NCI-H446 (cell line): Measurements from ENCODE around the gene NOTCH2.
"Not testable (repeated sequence)": the region's sequence is repeated elsewhere in the genome, so short reads cannot be mapped to it uniquely, and the experiment has no call there.

Experiments
- DNase-seq, 2 experiments: peaks; one replicate each; lab custom pipeline; 2025; lab: John Stamatoyannopoulos, UW

NOTCH2 gene

DNA sequence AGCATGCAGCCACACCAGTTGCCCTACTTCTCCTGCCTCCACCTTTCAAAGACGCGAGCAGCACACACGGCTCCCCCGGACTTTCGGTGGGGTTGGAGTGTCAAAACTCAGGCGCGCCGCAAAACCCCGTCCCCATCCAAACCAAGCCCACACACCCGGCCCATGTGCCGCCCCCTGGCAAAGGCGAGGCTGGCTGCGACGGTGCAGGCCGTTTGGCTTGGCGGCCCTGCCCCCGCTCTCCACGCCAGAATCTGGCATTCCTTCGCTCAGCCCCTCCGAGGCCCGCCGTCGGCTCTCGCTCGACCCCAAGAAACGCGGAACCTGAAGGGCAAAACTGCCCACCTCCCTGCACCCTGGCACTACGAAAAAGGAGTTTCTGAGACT is 787 bp downstream of the NOTCH2 start:
- not testable (repeated sequence) for DNase-seq

DNA sequence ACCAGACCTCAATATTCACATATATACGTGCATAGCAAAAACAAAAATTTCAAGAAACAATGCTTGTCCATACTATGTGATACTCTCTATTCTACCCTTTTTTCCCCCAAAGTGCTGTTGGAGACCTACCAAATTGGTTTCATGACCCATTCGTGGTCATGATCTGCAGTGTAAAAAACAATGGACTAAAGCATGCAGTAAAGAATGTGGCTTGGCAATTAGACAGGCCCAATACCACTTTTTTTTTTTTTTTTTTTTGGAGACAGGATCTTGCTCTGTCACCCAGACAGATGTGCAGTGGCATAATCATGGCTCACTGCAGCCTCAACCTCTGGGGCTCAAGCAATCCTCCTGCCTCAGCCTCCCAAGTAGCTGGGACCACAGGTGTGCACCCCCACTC is 21.3 kb downstream of the NOTCH2 start:
- not testable (repeated sequence) for DNase-seq

DNA sequence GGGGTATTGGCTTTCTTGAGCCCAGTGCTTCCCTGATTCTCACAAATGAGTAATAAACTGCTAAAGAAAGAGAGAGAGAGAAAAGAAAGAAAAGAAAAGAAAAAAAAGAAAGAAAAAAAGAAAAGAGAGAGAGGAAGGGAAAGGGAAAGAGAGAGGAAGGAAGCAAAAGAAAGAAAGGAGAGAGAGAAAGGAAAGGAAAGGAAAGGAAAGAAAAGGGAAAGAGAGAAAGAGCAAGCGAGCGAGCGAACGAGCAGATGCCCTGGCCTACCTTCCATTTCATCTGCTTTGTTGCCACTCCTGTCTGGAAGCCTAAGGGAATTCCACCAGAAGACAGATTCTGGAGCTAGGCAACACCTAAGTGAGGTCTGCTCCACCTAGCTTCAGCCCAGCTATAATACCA is 27.7 kb downstream of the NOTCH2 start:
- DNase-seq: not testable (repeated sequence)

DNA sequence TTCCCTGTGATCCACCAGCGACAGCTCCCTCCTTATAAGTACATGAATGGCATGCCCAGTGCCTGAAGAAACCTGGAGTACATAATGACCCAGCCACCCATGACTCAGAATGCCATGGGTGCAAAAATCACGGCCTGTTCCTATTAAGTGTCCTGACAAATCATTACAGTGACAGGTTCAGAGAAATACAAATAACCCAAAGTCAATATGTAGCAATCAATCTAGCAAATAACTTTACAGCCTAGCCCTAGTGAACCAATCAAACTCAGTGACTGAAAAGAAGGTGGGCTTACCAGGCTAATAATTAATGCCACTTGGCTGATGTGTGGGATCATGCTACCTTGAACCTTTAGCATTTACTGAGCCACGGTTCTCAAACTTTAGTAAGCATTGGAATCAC is 37.2 kb downstream of the NOTCH2 start:
- DNase-seq: not testable (repeated sequence)

DNA sequence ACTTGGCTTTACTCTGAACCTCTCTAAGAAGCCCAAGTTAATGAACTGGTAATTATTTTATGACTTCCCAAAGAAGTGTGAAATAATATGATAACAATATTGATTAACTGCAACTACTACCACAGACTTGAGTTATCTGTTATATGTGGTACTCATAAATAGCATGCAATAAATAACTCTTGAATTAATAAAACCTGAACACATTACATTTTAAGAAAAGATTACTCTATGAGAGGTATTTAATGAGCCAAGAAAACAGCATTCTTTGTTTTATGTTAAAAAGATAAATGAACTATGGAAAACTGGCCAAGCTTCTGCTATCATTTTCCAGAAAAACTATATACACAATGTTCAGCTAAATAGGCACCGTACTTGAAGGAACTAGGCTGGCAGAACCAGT is 45.7 kb downstream of the NOTCH2 start:
- DNase-seq: not testable (repeated sequence)

DNA sequence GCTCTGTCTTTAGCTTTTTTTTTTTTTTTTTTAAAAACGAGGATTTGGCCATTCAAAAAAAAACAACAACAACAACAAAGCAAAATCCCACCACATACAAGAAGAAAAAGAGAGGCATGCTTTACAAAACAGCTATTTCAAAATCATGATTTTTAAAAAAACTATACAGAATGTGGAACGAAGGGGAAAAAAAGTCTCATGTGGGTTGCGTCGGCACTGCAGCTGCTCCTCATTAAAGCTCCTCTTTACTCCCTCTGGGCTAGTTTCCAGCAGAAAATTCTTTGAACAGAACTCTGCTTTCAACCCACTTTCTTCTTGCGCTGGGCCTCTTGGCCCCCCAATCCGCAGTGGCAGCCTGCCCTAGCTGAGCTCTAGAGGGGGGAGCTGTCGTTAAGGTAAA is 54.5 kb downstream of the NOTCH2 start:
- DNase-seq: not testable (repeated sequence)

DNA sequence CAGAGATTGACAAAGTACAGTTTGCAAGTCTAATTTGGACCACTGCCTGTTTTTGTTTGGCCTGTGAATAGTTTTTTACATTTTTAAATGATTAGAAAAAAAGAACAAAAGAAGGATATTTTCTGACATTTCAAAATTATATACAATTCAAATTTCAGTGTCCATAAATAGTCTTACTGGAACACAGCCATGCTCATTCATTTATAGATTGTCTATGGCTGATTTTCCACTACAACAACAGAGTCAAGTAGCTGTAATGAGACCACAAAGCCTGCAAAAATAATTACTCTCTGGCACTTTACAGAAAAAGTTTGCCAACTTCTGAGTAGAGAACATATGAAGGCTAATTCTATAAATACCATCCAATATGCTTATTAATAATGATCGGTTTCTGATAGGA is 61.1 kb downstream of the NOTCH2 start:
- DNase-seq: not testable (repeated sequence)

DNA sequence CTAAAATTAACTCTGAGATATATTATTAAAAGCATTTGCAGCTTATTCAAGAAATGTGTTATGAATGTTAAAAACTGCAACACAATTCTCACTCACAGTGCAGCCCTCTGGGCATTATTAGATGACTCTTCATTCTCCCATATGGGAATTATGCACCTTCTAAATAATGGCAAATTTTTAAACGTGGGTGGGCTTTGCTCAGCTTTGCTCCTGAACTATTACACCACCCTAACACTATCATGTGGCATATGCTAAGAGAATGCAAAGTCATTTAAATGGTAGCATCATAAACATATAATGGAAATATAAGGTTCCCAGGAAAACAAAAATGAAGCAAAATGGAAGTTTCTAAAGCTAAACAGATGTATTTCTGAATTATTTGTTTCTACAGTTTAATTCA is 61.6 kb downstream of the NOTCH2 start:
- DNase-seq: not testable (repeated sequence)

DNA sequence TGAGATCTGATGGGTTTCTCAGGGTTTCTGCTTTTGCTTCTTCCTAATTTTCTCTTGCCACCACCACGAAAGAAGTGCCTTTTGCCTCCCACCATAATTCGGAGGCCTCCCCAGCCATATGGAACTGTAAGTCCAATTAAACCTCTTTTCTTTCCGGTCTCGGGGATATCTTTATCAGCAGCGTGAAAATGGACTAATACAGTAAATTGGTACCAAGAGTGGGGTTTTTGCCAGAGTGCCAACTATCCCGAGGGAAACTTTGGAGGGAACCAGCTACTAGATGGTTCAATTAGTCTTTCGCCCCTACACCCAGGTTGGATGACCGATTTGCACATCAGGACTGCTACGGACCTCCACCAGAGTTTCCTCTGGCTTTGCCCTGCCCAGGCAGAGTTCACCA is 68.4 kb downstream of the NOTCH2 start:
- not testable (repeated sequence) for DNase-seq

DNA sequence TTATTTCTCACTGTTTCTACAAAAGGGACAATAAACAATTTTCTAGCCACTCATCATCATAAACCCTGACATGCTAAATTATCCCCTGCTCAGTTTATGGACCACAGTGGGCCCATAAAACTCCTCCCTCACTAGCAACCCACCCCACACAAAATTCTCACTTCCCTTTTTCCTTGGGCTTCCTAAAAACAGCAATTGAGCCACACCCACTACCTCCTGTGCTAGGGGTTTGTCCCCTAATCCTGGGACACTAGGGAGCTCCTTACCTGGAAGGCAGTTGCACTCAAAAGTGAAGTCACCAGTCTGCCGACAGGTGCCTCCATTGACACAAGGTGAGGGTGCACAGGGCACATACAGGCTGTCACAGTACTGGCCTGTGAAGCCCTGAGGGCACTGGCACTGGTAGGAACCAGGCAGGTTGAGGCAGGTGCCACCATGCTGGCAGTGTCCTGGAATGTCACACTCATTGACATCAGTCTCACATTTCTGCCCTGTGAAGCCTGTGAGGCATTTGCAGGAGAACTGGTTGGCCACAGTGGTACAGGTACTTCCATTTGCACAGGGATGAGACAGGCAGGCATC is 72.6 kb downstream of the NOTCH2 start:
- DNase-seq: not testable (repeated sequence)

DNA sequence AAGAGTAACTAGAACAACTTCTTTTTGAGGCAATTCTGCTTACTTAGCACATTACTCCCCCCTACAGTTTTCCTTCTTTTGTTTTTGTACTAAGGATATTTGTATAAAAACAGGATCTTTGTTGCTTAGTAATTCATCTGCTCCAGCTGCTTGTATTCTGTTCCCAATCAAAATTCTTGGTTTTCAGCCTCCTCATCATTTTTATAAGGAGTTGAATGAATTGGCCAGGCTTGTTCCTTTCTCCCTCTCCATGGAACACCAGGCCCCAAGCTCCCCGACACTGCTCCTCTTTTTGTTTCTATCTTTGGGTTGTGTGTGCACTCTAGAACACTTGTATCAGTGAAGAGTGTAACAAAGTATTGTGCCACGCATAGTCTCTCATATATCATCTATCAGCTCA is 73.5 kb downstream of the NOTCH2 start:
- DNase-seq: not testable (repeated sequence)

DNA sequence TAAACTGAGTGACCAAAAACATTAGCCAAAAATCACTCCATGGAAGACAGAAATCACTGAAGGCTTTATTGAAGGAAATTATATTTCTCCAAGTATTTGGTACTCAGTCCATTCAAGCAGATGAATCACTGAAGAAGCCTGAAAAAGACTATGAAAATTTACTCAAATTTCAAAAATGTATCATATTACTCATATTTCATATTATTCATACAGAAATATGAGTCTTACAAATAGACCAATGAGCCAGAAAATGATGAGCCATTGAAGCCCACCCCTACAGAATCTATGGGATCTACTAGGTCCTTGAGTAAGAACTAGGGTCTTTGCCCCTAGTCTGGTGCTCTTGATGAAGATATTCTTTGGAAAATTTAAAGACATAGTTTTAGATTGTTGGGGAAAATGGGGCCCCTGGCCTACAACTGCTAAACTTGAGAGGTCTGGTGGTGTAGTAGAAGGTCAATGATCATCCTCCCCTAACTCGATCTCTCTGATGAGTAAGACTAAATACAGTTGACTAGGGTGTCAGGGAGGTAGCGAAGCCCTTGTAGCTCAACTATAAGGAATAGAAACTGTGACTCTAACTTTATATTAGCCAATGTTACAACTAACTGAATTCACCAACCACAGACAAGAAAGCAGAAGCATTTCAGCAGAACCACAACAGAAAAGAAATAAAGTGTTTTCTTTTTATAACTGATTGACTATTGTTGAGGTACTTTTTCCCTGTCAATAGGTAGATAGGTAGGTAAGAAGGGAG is 81.0 kb downstream of the NOTCH2 start:
- DNase-seq: no peak

DNA sequence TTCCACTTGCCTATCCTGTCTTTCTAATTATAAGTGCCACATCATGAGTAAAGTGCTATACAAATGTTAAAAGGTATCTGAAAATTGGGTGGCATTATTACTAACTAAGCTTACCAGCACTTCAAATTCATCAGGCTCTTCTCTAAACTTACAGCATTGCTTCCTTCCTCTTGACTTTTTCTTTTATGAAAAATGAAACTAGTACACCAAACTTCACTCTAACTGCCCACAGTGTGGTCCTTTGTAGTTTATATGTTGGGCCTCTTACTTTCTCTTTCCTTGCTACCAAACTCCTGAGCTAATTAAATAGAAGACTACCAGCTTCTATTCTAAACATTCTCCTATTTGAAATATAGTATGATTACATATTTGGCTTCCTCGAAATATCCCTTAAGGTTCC is 81.8 kb downstream of the NOTCH2 start:
- DNase-seq: no peak

DNA sequence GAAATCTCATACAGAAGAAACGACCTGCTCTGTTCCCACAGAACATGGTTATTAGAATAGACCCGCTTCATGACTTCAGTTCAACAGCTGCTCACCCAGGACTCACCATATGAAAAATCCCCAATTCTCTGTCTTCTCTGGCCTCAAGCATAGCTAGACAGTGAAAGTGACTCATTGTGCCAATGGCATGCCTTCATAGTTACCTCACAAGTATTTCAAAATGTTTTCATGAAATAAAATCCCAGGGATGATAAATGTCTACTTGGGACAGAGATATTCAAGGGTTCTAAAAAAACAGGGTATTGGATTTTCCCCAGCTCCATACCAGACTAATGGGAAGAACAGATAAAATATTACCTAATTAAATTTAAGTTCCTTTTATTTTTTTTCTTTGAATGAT is 82.3 kb downstream of the NOTCH2 start:
- no peak for DNase-seq

DNA sequence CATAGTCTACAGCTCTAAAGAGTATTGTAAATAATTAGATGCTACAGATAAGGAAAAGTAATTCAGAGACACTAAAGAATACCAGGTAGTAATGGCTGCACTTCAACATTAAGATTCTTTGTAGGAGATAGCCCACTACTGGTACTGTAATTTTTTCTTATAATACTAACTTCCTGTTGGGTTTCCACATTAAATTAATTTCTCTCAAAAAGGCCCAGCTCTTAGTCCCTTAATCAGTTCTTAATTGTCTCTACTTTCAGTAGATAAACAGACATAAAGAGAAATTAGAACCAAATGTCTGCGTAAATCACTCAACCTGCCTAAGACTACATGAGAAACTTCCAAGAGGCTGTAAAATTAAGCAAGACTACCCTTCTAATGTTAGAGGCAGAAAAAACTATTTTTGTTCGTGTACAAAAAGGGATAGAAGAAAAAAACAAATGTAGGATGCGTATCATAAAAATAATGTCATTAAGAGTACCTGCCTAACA is 83.4 kb downstream of the NOTCH2 start:
- no peak for DNase-seq

DNA sequence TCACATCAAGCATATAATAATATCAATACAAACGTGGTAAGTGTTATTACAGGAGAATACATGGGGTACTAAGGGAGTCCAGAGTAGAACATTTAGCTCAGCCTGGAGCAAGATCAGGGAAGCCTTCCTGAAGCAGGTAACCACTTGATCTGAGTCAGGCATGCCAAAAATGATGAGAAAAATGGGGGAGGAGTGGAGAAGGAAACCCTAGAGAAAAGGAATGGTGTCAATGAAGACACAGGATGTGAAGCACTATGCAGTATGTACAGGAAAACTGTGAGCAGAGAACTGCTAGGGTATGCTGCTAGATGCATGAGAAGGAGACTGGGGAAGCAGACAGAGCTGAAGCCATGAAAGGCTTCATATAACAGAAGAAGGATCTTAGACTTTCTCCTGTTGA is 84.7 kb downstream of the NOTCH2 start:
- no peak for DNase-seq

DNA sequence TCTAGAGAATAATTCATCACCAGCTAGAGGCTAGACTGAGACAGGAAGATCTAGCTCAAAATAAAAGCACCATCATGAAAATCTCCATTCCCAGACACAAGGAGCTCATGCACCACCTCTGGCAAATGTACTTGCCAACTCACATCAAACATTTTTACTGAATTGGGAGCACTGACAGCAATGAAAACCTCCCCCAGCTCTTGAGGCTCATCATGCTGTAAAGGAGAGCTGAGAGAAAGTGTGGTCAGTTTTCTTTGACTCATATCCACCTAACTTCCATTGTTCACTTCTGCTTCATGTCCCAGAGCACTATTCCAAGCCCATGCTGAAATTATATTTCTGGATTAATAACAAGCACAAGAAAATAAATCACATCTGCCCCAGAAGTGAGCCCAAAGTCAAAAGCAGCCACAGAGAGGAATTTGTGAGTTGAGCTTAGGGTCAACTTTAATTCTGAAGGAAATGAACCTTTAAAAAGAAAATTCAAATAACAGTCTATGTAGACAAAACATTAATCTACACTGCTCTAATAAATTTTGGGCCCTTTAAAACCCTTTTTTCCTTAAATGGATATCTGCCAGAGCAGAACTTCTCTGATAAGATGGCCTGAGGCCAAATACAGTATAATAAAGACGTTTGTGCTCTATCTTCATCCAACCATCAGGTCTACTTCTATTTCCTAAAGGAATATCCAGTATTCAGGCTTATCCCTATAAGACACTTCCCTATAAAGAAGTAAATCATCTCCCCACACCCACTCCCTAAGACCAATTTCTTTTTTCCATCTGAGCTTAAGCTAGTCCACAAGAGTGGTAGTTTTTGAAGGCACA is 87.3 kb downstream of the NOTCH2 start:
- DNase-seq: no peak

DNA sequence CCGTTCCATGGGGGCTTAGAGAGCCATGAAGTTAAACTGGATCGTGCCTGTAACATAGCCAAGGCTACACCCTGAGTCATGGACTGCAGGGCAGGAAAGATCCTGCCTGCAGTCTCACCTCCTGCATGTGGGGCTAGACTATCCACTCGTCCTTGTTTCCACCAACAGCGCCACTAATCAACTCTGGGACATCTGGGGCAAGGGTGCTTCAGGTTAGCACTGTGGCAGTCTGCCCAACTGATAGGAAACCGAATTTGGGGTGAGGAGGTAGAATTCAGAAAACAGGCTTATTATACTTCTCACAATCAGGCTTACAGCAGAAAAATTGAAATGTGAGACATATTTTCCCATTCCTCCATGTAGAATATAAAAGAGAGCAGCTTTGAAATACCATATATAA is 88.0 kb downstream of the NOTCH2 start:
- no peak for DNase-seq

DNA sequence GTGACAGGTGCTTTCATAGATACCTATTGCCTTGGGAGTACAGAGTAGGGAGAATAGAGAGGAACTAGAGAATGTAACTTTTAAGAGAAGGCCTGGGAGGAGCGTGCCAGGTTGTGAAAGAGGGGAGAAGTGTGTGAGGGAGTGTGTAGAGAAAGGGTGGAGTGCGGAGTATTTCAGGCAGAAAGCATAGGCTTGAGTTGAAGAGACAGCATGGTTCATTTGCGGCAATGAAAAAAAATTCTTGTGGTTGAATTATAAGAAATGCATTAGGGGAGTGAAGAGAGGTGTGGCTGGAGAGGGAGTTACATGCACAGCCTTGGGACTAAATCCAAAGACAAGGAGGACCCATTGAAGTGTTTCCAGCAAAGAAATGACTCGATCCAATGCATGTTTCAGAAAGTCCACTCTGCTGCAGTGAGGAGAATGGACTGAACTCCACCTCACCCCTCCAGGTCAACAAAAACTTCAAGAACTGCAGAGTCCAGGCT is 91.4 kb downstream of the NOTCH2 start:
- DNase-seq: no peak

DNA sequence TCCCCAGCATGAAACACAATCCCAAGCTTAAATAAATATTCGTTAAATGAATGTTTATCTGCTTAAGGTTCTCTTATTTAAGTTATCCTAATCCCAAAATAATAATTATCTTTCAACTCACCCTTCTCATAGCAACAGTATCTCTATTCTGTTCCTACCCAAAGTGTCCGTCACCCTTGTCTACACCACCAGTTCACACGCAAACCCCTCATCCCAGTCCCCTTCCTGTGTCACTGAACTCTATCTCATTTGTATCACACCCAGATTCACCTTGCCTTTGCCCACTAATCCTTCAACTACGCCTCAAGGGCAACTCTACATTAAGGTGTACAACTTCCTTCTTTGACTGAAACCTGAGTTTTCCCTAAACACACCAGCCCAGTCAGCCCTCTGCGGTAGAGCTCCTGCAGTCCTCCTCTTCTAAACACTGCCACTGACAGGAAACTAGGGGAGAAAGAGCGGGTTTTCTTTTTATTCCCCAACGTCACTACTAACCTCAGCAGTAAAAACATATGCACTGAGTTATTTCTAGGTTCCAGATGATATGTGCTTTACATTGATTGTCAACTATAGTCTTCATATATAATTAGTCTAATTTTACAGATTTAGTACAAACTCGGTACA is 92.2 kb downstream of the NOTCH2 start:
- DNase-seq: not testable (repeated sequence)

DNA sequence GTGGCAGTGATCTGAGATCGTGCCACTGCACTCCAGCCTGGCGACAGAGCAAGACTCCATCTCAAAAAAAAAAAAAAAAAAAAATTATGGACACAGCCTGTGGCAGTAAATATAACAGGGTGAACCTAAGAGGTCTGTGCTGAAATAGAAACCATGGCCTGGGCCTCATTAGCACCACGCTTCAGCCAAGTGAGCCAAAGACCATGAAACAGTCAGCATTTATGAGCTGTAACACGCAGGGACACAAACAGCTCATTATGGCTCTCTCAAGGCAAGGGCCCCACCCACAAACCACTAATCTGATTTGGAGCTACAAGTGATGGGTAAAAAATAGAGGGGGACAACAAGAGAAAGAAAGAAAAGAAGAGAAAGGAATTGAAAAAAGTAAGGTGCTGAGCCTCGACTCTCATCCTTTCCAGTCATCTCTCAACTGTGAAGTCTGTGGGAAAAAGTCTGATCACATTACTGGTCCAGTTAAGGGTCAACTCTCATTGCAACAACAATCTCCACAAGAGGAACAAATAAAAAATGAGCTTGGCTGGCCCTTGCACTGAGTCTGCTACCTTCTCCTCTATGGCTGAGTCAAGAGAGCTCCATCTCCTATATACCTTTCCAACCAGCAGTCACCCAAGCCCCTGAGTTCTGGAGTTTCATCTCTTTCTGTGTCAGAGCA is 93.7 kb downstream of the NOTCH2 start:
- not testable (repeated sequence) for DNase-seq

DNA sequence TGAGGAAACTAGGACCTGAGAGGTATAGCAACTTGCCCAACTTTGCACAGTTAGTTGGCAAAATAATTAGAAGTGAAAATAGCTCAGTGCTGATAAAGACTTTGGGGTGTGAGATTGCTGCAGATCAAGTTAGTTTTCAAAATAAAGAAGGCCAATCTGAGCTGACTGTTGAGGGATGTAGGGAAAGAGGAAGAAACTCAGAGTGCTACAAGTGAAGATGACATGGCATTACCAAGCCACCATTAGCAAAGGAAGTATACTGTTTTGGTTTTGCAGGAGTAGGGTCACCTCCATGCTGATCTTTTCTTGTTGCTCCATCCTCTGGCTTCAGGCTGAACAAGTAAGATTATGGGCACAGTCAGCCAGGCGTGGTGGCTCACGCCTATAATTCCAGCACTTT is 94.5 kb downstream of the NOTCH2 start:
- no peak for DNase-seq
